Measurements from ENCODE around the gene FSD2. TPM values are rescaled to one million over a fixed set of nuclear protein-coding genes. Genes with fewer than 3 reads are reported as not detected.

FSD2 gene
- total and polyA plus RNA-seq, 2 of the 8 experiments (the other 6 are each of a cell fraction or from before 2014, with no cell fraction given), result 0.02 TPM; not detected in 1

DNA sequence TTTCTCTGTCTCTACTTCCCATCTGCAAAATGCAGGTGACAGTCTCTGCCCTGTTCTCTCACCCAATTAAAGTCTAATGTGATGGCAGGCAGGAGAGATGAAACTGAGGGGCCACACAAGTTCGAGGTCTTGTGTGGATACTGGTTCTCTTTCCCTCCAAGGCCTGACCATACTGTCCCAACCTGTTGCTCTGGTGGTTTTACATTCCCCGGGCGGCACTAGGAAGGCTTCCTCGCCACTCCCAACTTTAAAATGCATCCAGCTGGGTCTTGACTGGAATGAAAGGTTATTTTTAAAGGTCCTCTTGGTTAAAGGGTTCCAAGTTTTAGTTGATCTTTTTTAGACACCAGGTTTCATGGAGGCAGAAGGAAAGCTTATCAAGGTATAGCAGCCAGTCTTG, 40.8 kb upstream of the FSD2 start (continued):
- no peak for TF ChIP-seq FOSL1 (IDR thresholded peaks at IDR 0.05; ENCODE audit: insufficient read depth, low read depth, low read length)
- TF ChIP-seq RFX5 (IDR thresholded peaks at IDR 0.05; ENCODE audit: borderline replicate concordance, low read depth, low read length), result no peak
- TF ChIP-seq, protein P1, sequence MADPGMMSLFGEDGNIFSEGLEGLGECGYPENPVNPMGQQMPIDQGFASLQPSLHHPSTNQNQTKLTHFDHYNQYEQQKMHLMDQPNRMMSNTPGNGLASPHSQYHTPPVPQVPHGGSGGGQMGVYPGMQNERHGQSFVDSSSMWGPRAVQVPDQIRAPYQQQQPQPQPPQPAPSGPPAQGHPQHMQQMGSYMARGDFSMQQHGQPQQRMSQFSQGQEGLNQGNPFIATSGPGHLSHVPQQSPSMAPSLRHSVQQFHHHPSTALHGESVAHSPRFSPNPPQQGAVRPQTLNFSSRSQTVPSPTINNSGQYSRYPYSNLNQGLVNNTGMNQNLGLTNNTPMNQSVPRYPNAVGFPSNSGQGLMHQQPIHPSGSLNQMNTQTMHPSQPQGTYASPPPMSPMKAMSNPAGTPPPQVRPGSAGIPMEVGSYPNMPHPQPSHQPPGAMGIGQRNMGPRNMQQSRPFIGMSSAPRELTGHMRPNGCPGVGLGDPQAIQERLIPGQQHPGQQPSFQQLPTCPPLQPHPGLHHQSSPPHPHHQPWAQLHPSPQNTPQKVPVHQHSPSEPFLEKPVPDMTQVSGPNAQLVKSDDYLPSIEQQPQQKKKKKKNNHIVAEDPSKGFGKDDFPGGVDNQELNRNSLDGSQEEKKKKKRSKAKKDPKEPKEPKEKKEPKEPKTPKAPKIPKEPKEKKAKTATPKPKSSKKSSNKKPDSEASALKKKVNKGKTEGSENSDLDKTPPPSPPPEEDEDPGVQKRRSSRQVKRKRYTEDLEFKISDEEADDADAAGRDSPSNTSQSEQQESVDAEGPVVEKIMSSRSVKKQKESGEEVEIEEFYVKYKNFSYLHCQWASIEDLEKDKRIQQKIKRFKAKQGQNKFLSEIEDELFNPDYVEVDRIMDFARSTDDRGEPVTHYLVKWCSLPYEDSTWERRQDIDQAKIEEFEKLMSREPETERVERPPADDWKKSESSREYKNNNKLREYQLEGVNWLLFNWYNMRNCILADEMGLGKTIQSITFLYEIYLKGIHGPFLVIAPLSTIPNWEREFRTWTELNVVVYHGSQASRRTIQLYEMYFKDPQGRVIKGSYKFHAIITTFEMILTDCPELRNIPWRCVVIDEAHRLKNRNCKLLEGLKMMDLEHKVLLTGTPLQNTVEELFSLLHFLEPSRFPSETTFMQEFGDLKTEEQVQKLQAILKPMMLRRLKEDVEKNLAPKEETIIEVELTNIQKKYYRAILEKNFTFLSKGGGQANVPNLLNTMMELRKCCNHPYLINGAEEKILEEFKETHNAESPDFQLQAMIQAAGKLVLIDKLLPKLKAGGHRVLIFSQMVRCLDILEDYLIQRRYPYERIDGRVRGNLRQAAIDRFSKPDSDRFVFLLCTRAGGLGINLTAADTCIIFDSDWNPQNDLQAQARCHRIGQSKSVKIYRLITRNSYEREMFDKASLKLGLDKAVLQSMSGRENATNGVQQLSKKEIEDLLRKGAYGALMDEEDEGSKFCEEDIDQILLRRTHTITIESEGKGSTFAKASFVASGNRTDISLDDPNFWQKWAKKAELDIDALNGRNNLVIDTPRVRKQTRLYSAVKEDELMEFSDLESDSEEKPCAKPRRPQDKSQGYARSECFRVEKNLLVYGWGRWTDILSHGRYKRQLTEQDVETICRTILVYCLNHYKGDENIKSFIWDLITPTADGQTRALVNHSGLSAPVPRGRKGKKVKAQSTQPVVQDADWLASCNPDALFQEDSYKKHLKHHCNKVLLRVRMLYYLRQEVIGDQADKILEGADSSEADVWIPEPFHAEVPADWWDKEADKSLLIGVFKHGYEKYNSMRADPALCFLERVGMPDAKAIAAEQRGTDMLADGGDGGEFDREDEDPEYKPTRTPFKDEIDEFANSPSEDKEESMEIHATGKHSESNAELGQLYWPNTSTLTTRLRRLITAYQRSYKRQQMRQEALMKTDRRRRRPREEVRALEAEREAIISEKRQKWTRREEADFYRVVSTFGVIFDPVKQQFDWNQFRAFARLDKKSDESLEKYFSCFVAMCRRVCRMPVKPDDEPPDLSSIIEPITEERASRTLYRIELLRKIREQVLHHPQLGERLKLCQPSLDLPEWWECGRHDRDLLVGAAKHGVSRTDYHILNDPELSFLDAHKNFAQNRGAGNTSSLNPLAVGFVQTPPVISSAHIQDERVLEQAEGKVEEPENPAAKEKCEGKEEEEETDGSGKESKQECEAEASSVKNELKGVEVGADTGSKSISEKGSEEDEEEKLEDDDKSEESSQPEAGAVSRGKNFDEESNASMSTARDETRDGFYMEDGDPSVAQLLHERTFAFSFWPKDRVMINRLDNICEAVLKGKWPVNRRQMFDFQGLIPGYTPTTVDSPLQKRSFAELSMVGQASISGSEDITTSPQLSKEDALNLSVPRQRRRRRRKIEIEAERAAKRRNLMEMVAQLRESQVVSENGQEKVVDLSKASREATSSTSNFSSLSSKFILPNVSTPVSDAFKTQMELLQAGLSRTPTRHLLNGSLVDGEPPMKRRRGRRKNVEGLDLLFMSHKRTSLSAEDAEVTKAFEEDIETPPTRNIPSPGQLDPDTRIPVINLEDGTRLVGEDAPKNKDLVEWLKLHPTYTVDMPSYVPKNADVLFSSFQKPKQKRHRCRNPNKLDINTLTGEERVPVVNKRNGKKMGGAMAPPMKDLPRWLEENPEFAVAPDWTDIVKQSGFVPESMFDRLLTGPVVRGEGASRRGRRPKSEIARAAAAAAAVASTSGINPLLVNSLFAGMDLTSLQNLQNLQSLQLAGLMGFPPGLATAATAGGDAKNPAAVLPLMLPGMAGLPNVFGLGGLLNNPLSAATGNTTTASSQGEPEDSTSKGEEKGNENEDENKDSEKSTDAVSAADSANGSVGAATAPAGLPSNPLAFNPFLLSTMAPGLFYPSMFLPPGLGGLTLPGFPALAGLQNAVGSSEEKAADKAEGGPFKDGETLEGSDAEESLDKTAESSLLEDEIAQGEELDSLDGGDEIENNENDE (IDR thresholded peaks at IDR 0.05; ENCODE audit: insufficient replicate concordance, low read length), result no peak
- TF ChIP-seq, protein P2, sequence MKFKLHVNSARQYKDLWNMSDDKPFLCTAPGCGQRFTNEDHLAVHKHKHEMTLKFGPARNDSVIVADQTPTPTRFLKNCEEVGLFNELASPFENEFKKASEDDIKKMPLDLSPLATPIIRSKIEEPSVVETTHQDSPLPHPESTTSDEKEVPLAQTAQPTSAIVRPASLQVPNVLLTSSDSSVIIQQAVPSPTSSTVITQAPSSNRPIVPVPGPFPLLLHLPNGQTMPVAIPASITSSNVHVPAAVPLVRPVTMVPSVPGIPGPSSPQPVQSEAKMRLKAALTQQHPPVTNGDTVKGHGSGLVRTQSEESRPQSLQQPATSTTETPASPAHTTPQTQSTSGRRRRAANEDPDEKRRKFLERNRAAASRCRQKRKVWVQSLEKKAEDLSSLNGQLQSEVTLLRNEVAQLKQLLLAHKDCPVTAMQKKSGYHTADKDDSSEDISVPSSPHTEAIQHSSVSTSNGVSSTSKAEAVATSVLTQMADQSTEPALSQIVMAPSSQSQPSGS (IDR thresholded peaks at IDR 0.05; ENCODE audit: low read length), result no peak
